Effector CD4-positive, alpha-beta T cell (primary cell): ENCODE data around the gene KCNT1.

Source experiments
- DNase-seq: peaks from one replicate; pipeline ENCODE4 v3.0.0-alpha.2; 2020

Gene KCNT1

GRCh38 chr9:135749171-135750045 is 47.4 kb downstream of the KCNT1 start:
- DNase-seq = no peak

GRCh38 chr9:135750786-135751185 is 48.8 kb downstream of the KCNT1 start:
- DNase-seq = no peak

- DNase-seq = no peak
Measured at GRCh38 chr9:135751501-135751900, 49.5 kb downstream of the KCNT1 start.

- DNase-seq = no peak
Measured at GRCh38 chr9:135752281-135753204, 50.6 kb downstream of the KCNT1 start.

- DNase-seq = no peak
Measured at GRCh38 chr9:135753391-135754105, 51.6 kb downstream of the KCNT1 start.

- no peak for DNase-seq
Measured at GRCh38 chr9:135756576-135756975, 54.6 kb downstream of the KCNT1 start.

- no peak for DNase-seq
Measured at GRCh38 chr9:135757356-135757755, 55.4 kb downstream of the KCNT1 start.

- no peak for DNase-seq
Measured at GRCh38 chr9:135758056-135758455, 56.1 kb downstream of the KCNT1 start.

GRCh38 chr9:135758870-135759269 is 56.9 kb downstream of the KCNT1 start:
- no peak for DNase-seq

- DNase-seq = no peak
Measured at GRCh38 chr9:135759676-135760300, 57.8 kb downstream of the KCNT1 start.

GRCh38 chr9:135760465-135760864 is 58.5 kb downstream of the KCNT1 start:
- DNase-seq = no peak

GRCh38 chr9:135761150-135761844 is 59.3 kb downstream of the KCNT1 start:
- DNase-seq = no peak

GRCh38 chr9:135761845-135762168 is 59.8 kb downstream of the KCNT1 start:
- DNase-seq = no peak

GRCh38 chr9:135762921-135763320 is 60.9 kb downstream of the KCNT1 start:
- no peak for DNase-seq

GRCh38 chr9:135763716-135764446 is 61.9 kb downstream of the KCNT1 start:
- no peak for DNase-seq

GRCh38 chr9:135764731-135765130 is 62.7 kb downstream of the KCNT1 start:
- DNase-seq = no peak

GRCh38 chr9:135765416-135765815 is 63.4 kb downstream of the KCNT1 start:
- DNase-seq = no peak

- no peak for DNase-seq
Measured at GRCh38 chr9:135766251-135766650, 64.3 kb downstream of the KCNT1 start.

- DNase-seq = no peak
Measured at GRCh38 chr9:135766707-135767106, 64.7 kb downstream of the KCNT1 start.

- DNase-seq = no peak
Measured at GRCh38 chr9:135768516-135769218, 66.7 kb downstream of the KCNT1 start.
